ENCODE results near the gene ARHGAP24. TPM values are rescaled to one million over a fixed set of nuclear protein-coding genes. Genes with fewer than 3 reads are reported as not detected.

The ARHGAP24 gene
- total and polyA plus RNA-seq, 2 donors (not counting 1 experiment from before 2014, with no cell fraction given) = 48.4 to 141 TPM

DNA sequence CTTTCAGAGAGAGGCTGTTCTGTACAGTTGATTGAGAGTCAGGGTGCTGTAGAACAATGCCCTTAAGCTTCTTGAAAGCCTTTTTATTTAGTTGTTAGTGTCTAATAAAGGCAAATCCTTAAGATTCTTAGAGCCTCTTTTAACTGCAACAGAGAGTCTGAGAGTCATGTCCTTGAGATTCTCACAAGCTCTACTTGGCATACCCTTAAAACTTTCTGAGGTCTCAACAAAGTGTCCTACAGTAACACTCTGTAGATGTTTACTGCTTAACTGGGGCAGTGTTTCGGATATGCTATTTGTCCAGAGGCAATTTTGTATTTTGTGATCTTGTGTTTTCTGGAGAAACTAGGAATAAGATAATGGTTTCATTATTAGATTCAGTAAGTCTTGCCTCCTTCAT lies 209.7 kb downstream of the ARHGAP24 start:
- CTCF ChIA-PET = interaction anchor here (1.9 kb wide), 1 partner anchor 34 kb away, joined by 4 read pairs; no protein-coding TSS in a partner anchor
- TF ChIP-seq EZH2 (IDR thresholded peaks at IDR 0.05; ENCODE audit: borderline replicate concordance, insufficient read depth, low read depth, low read length, poor library complexity, severe bottlenecking) = no peak

DNA sequence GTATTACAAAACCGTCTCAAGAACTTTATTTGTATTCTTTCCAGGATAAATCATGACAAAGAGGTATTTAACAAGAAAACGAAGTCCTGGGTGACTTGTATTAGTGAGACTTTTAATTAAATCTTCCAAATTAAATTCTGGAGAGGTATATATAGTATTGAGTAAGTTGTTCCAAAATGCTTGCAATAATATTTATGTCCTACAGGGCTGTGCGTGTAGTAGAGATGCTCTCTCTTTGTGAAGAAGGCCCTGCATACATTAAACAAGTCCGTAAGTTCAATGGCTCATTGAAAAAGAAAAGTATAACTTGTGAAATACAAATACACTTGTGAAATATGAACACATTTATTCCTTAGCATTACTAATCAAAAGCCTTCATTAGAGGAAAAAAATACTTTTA lies 211.4 kb downstream of the ARHGAP24 start:
- Histone ChIP-seq H3K4me3 (ENCODE audit: control extremely low read depth in 1 of 5, extremely low read depth in 1 of 5, insufficient read depth in 1 of 5, low read depth in 2 of 5, low read length in 4 of 5) (no peak overlapping the region), H4K20me1 (ENCODE audit: control insufficient read depth, insufficient read depth, low read length, poor library complexity, severe bottlenecking) (no peaks in the 10 kb centered on the region), H3K9ac (ENCODE audit: low read length) (no peak overlapping the region), H3K9me3 (ENCODE audit: control extremely low read depth in 1 of 3, control insufficient read depth in 2 of 3, insufficient read depth in 1 of 3, low read length in 2 of 3) (peaks cover 0 to 7% (median 3%) of the 10 kb centered on the region in 3 donors), H3K79me2 (ENCODE audit: control insufficient read depth, insufficient read depth, low read length) (peaks cover 45% of the 10 kb centered on the region), H3K27me3 (replicated peaks in 1 of 4; ENCODE audit: control extremely low read depth in 1 of 4, control insufficient read depth in 3 of 4, insufficient read depth in 4 of 4, low read length in 3 of 4) (no peaks in the 10 kb centered on the region), H3K36me3 (replicated peaks in 1 of 2; ENCODE audit: control extremely low read depth in 1 of 2, control insufficient read depth in 1 of 2, extremely low read depth in 1 of 2, insufficient read depth in 2 of 2, low read length in 1 of 2) (peaks cover 5 to 10% of the 10 kb centered on the region in 2 experiments), H3K4me2 (replicated peaks; ENCODE audit: low read depth, low read length, poor library complexity, severe bottlenecking) (no peak overlapping the region), H2AFZ (ENCODE audit: insufficient read depth, low read depth, low read length, poor library complexity, severe bottlenecking) (no peak overlapping the region), H3K4me1 (ENCODE audit: control insufficient read depth in 2 of 2, insufficient read depth in 2 of 2, low read length in 2 of 2) (peaks cover 16 to 21% of the 10 kb centered on the region in 2 donors), H3K27ac (ENCODE audit: low read length in 2 of 2) (no peak overlapping the region)
- DNase-seq (no peak), ATAC-seq (ENCODE audit: low read depth) (no peak)
- Mint-ChIP-seq H3K27me3 (no peaks in the 10 kb centered on the region), H3K4me3 (no peak overlapping the region), H3K27ac (no peak overlapping the region), H3K9me3 (ENCODE audit: insufficient read depth) (peaks cover 2% of the 10 kb centered on the region), H3K4me1 (peaks cover 45% of the 10 kb centered on the region)
- CTCF ChIA-PET = interaction anchor here (0.6 to 1.9 kb wide), 3 partner anchors 32 to 64 kb away, joined by 3 to 4 read pairs (median 3); no protein-coding TSS in a partner anchor
- WGBS (ENCODE audit: insufficient coverage) = no CpG with 5 or more reads among the region's 4 CpGs
- TF ChIP-seq, protein P1, sequence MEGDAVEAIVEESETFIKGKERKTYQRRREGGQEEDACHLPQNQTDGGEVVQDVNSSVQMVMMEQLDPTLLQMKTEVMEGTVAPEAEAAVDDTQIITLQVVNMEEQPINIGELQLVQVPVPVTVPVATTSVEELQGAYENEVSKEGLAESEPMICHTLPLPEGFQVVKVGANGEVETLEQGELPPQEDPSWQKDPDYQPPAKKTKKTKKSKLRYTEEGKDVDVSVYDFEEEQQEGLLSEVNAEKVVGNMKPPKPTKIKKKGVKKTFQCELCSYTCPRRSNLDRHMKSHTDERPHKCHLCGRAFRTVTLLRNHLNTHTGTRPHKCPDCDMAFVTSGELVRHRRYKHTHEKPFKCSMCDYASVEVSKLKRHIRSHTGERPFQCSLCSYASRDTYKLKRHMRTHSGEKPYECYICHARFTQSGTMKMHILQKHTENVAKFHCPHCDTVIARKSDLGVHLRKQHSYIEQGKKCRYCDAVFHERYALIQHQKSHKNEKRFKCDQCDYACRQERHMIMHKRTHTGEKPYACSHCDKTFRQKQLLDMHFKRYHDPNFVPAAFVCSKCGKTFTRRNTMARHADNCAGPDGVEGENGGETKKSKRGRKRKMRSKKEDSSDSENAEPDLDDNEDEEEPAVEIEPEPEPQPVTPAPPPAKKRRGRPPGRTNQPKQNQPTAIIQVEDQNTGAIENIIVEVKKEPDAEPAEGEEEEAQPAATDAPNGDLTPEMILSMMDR (IDR thresholded peaks at IDR 0.05) = no peak
- no peak for TF ChIP-seq EZH2 (IDR thresholded peaks at IDR 0.05; ENCODE audit: borderline replicate concordance, insufficient read depth, low read depth, low read length, poor library complexity, severe bottlenecking)
- POLR2A ChIA-PET = no interaction called here
- intact Hi-C loops (cut with micrococcal nuclease) = loop anchor here (2.0 kb wide), 1 partner anchor 18 kb away; no protein-coding TSS in a partner anchor

More for the DNA sequence above, 209.7 kb downstream of the ARHGAP24 start:
- Histone ChIP-seq H3K9ac (ENCODE audit: low read length) (no peak overlapping the region), H2AFZ (ENCODE audit: insufficient read depth, low read depth, low read length, poor library complexity, severe bottlenecking) (no peak overlapping the region), H3K36me3 (replicated peaks in 1 of 2; ENCODE audit: control extremely low read depth in 1 of 2, control insufficient read depth in 1 of 2, extremely low read depth in 1 of 2, insufficient read depth in 2 of 2, low read length in 1 of 2) (peaks cover 5% of the 10 kb centered on the region in 2 experiments), H3K4me1 (ENCODE audit: control insufficient read depth in 2 of 2, insufficient read depth in 2 of 2, low read length in 2 of 2) (peaks cover 33 to 38% of the 10 kb centered on the region in 2 donors), H3K27ac (ENCODE audit: low read length in 2 of 2) (no peak overlapping the region), H4K20me1 (ENCODE audit: control insufficient read depth, insufficient read depth, low read length, poor library complexity, severe bottlenecking) (no peaks in the 10 kb centered on the region), H3K4me2 (replicated peaks; ENCODE audit: low read depth, low read length, poor library complexity, severe bottlenecking) (no peak overlapping the region), H3K27me3 (replicated peaks in 1 of 4; ENCODE audit: control extremely low read depth in 1 of 4, control insufficient read depth in 3 of 4, insufficient read depth in 4 of 4, low read length in 3 of 4) (no peaks in the 10 kb centered on the region), H3K79me2 (ENCODE audit: control insufficient read depth, insufficient read depth, low read length) (peaks cover 28% of the 10 kb centered on the region), H3K4me3 (ENCODE audit: control extremely low read depth in 1 of 5, extremely low read depth in 1 of 5, insufficient read depth in 1 of 5, low read depth in 2 of 5, low read length in 4 of 5) (no peak overlapping the region), H3K9me3 (ENCODE audit: control extremely low read depth in 1 of 3, control insufficient read depth in 2 of 3, insufficient read depth in 1 of 3, low read length in 2 of 3) (peaks cover 0 to 5% (median 3%) of the 10 kb centered on the region in 3 donors)
- no peak for DNase-seq
- WGBS (ENCODE audit: insufficient coverage) = no CpG with 5 or more reads among the region's 1 CpG
- peaks cover 2% of the 10 kb centered on the region for H3K9me3 Mint-ChIP-seq (ENCODE audit: insufficient read depth)
- POLR2A ChIA-PET = no interaction called here
- H3K27me3 Mint-ChIP-seq = no peaks in the 10 kb centered on the region
- intact Hi-C loops (cut with micrococcal nuclease) = no loop called here
- H3K4me1 Mint-ChIP-seq = peaks cover 49% of the 10 kb centered on the region
- no peak overlapping the region for H3K27ac Mint-ChIP-seq
- H3K4me3 Mint-ChIP-seq = no peak overlapping the region
- no peak for ATAC-seq (ENCODE audit: low read depth)
